Forelimb muscle (tissue), 1 donor: ENCODE data around the gene SYNE3. TPM values are rescaled to one million over a fixed set of nuclear protein-coding genes. Genes with fewer than 3 reads are reported as not detected.

Experiments used
- DNase-seq: peaks from one replicate; pipeline ENCODE4 v3.0.0-alpha.2; 2013; ENCODE audit warnings: low read depth
- polyA plus RNA-seq: library from polyadenylated mRNA; unstranded; fragments of 120-200 nt; gene quantifications from one replicate; pipeline ENCODE4 v1.2.1, GENCODE V29; 2013; ENCODE audit not compliant: insufficient read length

SYNE3 gene
- polyA plus RNA-seq, 1 donor, result 9.2 TPM

- DNase-seq, result no peak
These were observed 23.9 kb upstream of the SYNE3 start for GRCh38 chr14:95540236-95540855.

DNA sequence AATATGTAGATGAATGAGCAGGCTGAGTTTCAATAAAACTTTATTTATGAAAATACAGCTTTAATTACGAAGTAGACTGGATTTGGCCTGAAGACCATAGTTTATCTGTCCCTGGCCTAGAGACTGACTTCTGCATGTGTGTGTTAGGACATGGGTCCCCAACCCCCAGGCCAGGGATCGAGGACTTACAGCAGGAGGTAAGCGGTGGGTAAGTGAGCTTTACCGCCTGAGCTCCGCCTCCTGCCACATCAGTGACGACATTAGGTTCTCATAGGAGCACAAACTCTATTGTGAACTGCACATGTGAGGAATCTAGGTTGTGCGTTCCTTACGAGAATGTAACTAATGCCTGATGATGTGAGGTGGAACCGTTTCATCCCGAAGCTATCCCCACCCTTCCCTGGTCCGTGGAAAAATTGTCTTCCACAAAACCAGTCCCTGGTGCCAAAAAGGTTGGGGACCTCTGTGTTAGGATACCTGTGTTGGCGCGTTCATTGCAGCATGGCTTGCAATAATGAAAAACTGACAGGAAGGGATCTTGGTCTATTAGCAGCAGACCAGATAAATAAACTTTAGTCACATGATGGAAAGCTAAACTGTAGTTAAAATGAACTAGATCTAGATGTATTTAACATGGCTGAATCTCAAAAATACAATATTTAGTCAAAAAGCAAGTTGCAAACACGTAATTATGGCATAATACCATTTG lies 22.5 kb upstream of the SYNE3 start:
- no peak for DNase-seq

DNA sequence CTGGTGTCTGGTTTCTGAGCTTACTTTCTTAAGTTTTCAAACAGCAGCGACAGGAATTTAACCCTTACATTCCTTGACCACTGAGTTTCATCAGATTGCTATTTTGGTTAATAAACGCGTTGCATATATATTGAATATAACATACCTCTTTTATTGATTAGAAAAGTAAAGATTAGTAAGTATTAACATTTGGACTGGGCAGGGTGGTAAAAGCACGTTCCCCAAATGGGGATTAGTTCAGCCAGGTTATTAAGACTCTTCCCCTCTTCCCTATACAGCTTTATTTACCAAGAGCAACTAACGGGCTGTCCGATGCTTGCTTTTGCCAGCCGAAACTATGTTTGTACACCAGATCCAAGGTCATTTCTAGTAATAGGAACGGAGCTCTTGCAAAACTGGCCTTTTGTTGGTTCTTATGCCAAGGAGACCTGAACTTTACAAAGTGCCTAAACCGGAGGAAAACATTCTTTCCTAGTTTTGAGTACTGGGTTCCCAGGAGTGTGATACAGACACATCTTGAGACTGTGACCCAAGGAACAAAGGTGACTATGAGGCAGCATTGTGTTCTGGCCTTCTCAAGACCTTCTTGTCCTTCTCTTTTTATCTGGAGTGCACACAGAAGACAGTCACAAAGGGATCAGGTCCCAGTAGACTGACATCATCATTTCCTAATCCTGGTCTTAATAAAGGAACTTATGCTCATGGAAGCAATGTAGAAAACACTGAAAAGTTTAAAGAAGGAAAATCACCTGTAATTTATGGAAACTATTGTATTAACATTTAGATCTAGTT lies 21.0 kb upstream of the SYNE3 start:
- no peak for DNase-seq

DNA sequence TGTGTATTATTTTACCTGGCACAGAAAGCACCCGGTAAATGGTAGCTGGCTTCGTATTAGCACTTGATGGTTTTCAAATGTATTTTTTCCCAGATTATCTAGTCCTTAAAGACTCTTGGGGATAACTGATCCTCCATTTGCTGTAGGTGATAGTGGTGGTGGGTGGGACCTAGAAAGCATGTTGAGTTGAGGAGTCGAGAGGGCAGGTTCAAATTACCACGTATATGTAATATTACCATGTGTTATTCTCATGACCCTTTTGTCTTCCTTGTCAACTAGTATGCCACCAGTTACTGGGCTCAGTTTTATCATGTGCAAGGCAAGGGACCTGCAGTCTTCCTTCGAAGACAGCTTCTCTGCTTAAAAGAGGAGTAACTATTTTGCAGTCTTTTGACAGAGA lies 20.2 kb upstream of the SYNE3 start:
- no peak for DNase-seq

- no peak for DNase-seq
These were observed 19.7 kb upstream of the SYNE3 start for GRCh38 chr14:95536036-95536593.

- DNase-seq, result no peak
These were observed 19.0 kb upstream of the SYNE3 start for GRCh38 chr14:95535226-95536021.

DNA sequence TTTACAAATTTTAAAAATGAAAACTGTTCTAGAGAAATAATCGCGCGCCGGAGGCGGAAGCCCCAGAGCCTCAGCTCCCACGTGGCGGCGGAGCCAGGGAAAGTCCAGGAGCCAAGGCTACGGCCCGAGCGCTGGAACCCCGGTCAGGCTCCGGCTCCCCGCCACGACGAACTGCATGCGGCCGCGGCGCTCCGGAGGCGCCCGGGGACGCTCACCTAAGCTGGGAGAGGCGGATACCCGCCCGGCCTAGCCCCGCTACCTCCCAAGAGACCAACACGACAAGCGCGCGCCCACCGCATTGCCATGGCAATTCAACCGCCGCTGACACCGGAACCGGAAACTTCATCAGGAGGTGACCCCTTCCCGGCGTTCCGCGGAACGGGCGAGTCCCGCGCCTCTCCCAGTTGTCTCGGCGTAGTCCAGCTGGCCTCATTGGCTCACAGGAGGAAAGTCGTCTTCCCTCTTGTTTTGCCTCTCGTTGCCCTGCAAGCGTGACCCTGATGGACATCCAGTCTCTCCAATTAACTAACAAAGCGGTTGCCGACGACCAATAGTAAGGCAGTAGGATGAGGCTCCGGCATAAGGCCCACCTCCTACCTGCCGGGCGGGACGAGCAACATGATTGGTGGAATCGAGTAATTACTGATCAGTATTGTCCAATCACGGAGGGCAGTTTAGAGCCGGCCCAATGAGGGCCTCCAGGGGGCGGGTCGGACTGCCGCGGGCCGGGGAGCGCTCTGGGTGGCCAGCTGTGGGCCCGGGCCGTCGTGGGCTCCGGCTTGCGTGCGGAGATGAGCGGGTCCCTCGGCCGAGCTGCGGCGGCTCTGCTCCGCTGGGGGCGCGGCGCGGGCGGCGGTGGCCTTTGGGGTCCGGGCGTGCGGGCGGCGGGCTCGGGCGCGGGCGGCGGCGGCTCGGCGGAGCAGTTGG lies 18.1 kb upstream of the SYNE3 start, which contains the start of gene GLRX5:
TSS of gene GLRX5 (plus strand) at position 752 of the 927 bp plus-strand sequence. CDS start at position 792, 40 bp downstream.
- DNase-seq, result peak; percentile 100

GRCh38 chr14:95533822-95534221 lies 17.4 kb upstream of the SYNE3 start:
- no peak for DNase-seq

- no peak for DNase-seq
These were observed 17.0 kb upstream of the SYNE3 start for GRCh38 chr14:95533391-95533821.

DNA sequence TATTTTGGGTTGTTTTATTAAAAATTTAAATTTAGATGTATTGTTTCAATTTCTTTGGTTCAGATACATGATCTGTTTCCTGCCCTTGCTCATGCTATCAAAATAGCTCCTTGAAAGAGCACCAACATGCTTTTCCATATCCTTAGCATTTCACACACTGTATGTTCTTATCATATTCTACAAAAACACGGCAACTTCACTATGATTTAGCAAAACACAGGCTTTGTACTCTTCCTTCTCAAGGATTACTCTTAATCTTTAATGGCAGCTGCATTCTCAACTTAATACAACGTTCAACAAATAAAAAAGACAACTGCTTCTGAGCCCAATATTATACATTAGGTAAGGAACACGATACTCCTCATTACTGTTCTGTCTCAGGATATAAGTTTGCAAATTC lies 15.5 kb upstream of the SYNE3 start:
- DNase-seq, result no peak

GRCh38 chr14:95531473-95531872 lies 15.0 kb upstream of the SYNE3 start:
- DNase-seq, result no peak

DNA sequence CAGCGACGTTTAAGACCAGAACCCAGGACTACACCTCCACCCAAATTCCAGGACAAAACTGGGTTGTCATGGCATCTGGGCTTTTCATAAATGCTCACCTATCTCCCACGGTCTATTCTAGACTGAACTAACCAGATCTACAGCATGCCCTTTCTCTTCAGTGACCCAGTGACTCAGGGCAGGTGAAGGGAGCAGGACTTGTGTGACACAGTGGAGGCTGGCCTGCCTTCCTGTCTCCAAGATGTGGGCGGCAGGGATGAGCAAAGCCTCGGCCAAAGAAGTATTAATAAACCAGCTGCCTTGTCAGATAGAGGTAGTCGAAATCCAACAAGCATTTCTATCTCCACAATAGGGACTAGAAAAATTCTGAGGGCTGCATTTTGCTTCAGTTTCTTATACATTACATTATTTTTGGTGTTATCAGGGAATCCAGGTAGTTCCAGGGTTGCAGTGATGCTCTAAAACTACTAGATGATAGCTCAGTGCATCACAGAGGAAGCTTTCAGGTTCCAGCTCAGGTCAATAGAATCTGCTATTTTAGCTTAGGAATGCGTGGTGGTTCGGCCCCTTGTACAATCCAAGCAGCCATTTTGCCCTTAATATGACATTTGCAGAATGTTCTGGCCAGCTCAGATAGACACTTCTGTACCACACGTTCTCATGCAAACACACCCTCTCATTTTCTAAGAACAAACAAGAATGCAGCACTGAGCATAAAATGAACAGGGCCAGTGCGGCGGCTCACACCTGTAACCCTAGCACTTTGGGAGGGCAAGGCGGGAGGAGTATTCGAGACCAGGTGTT lies 14.2 kb upstream of the SYNE3 start:
- DNase-seq, result no peak

DNA sequence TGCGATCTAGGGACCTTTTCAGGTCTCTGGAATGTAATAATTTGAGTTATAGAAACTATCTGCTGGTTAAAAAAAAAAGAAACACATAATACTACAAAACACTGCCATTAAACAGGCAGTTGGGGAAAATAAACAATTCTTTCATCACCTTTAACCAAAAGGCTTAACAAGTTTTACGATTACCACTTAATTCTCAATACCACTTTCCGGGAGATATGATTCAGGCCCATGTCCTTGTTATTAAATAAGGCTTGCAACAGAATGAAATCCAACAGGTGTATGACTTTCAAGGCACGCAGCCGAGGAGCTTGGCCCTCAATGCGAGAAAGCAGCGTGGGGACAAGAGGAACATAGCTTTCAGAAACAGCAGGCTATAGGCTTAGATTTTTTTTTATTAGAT lies 12.8 kb upstream of the SYNE3 start:
- DNase-seq, result no peak

DNA sequence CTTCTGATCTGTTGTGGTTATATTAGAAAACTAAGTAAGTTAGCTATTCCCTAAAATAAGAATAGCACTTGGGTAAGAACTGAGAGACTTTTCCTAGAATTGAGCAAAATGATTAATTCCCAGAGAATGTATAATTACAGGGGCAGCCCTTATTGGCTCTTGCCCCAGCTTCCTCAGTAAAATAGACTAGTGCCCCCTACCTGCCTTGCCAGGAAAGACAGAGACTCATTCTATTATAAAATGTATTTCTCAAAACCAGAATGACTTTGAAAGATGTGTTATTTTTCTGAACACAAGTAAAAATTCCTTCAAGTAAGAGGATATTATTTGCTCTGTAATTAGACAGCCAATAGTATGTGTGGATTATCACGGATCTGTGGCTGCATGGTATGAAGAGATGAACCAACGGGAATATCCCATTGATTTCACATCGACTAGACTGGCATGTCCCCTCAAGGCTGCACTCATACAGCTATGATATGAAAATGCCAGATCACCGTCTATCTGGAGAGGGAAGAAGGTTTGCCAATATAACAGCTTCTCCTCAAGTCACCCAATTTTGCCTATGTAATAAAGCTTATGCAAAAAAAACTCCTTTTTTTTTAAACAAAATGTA lies 11.0 kb upstream of the SYNE3 start:
- no peak for DNase-seq

GRCh38 chr14:95526483-95527386 lies 10.3 kb upstream of the SYNE3 start:
- no peak for DNase-seq

GRCh38 chr14:95525999-95526398 lies 9.5 kb upstream of the SYNE3 start:
- no peak for DNase-seq

DNA sequence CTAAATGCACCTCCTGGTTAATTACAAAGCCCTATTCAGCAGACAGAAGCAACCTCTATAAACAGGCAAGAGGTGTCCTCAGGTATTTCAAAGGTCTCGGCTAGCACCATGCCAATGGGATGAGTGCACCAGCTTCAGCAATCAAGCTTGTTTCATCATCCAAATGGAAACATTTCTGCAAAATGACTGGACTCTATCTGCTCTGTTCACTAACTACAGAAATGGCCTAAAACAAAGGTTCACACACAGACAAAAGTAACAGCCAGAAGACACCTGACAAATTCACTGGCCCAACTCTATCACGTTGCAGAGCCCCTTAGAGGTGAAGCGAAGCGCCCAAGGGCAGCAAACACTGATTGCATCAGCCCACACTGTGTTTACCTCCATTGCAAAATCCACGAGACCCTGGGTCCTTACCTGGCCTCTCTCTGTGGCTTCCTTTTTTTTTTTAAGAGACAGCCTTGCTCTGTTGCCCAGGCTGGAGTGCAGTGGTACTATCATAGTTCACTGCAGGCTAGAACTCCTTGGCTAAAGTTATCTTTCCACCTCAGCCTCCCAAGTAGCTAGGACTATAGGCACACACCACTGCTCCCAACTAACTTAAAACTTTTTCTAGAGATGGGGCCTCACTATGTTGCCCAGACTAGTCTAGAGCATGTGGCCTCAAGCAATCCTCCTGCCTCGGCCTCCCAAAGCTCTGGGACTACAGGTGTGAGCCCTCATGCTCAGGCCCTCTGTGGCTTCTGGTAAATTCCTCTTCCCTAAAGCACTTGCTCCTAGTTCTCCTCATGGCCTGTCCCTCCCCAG lies 8.5 kb upstream of the SYNE3 start:
- no peak for DNase-seq
